ENCODE data around the gene COL24A1.
A peak's percentile ranks its signal among the peaks of the same experiment; 100 is the strongest.
"Not testable (repeated sequence)": the region's sequence is repeated elsewhere in the genome, so short reads cannot be mapped to it uniquely, and the experiment has no call there.

Gene COL24A1

GRCh38 chr1:86089765-86090164 is 66.8 kb downstream of the COL24A1 start:
- DNase-seq: no peak
- no peak overlapping the region for H3K27ac ChIP-seq
- H3K36me3 ChIP-seq: no peaks in the 10 kb centered on the region
- no peaks in the 10 kb centered on the region for H3K27me3 ChIP-seq (ENCODE audit: insufficient read depth, low read depth, severe bottlenecking)
- H3K4me3 ChIP-seq (ENCODE audit: low read depth, low read length): no peak overlapping the region
- TF ChIP-seq CTCF (IDR thresholded peaks at IDR 0.05; ENCODE audit: low read depth, low read length): no peak
- no peaks in the 10 kb centered on the region for H3K9me3 ChIP-seq (ENCODE audit: severe bottlenecking)

- Histone ChIP-seq H3K36me3 (no peaks in the 10 kb centered on the region), H3K4me3 (ENCODE audit: low read depth, low read length) (no peak overlapping the region)
- no peak for TF ChIP-seq CTCF (IDR thresholded peaks at IDR 0.05; ENCODE audit: low read depth, low read length)
Observed at GRCh38 chr1:86085741-86086409, 70.7 kb downstream of the COL24A1 start.

GRCh38 chr1:86084998-86085397 is 71.6 kb downstream of the COL24A1 start:
- Histone ChIP-seq H3K27ac (no peak overlapping the region), H3K4me3 (ENCODE audit: low read depth, low read length) (no peak overlapping the region), H3K27me3 (ENCODE audit: insufficient read depth, low read depth, severe bottlenecking) (no peaks in the 10 kb centered on the region), H3K36me3 (no peaks in the 10 kb centered on the region), H3K9me3 (ENCODE audit: severe bottlenecking) (no peaks in the 10 kb centered on the region)
- no peak for TF ChIP-seq CTCF (IDR thresholded peaks at IDR 0.05; ENCODE audit: low read depth, low read length)
- no peak for DNase-seq

More at GRCh38 chr1:86085741-86086409, 70.7 kb downstream of the COL24A1 start:
- no peak for DNase-seq
- H3K27ac ChIP-seq: no peak overlapping the region
- no peaks in the 10 kb centered on the region for H3K9me3 ChIP-seq (ENCODE audit: severe bottlenecking)
- no peaks in the 10 kb centered on the region for H3K27me3 ChIP-seq (ENCODE audit: insufficient read depth, low read depth, severe bottlenecking)

- no peaks in the 10 kb centered on the region for H3K36me3 ChIP-seq
- no peaks in the 10 kb centered on the region for H3K9me3 ChIP-seq (ENCODE audit: severe bottlenecking)
- no peak overlapping the region for H3K27ac ChIP-seq
- no peak overlapping the region for H3K4me3 ChIP-seq (ENCODE audit: low read depth, low read length)
- peak; percentile 23; the same call in 1 of the 2 replicates for TF ChIP-seq CTCF (IDR thresholded peaks at IDR 0.05; ENCODE audit: low read depth, low read length)
- no peaks in the 10 kb centered on the region for H3K27me3 ChIP-seq (ENCODE audit: insufficient read depth, low read depth, severe bottlenecking)
- DNase-seq: no peak
Observed at GRCh38 chr1:86082183-86082582, 74.4 kb downstream of the COL24A1 start.

GRCh38 chr1:86072474-86072873 is 84.1 kb downstream of the COL24A1 start:
- not testable (repeated sequence) for H3K27me3 ChIP-seq (ENCODE audit: insufficient read depth, low read depth, severe bottlenecking); DNase-seq; H3K9me3 ChIP-seq (ENCODE audit: severe bottlenecking); H3K4me3 ChIP-seq (ENCODE audit: low read depth, low read length); H3K36me3 ChIP-seq; H3K27ac ChIP-seq

GRCh38 chr1:86071870-86072269 is 84.7 kb downstream of the COL24A1 start:
- not testable (repeated sequence) for DNase-seq; H3K27me3 ChIP-seq (ENCODE audit: insufficient read depth, low read depth, severe bottlenecking); H3K27ac ChIP-seq; H3K4me3 ChIP-seq (ENCODE audit: low read depth, low read length); H3K9me3 ChIP-seq (ENCODE audit: severe bottlenecking); H3K36me3 ChIP-seq

GRCh38 chr1:86069757-86070145 is 86.8 kb downstream of the COL24A1 start:
- TF ChIP-seq CTCF (IDR thresholded peaks at IDR 0.05; ENCODE audit: low read depth, low read length): no peak
- H3K36me3 ChIP-seq: no peaks in the 10 kb centered on the region
- H3K9me3 ChIP-seq (ENCODE audit: severe bottlenecking): no peaks in the 10 kb centered on the region
- no peak for DNase-seq
- no peak overlapping the region for H3K4me3 ChIP-seq (ENCODE audit: low read depth, low read length)
- H3K27me3 ChIP-seq (ENCODE audit: insufficient read depth, low read depth, severe bottlenecking): no peaks in the 10 kb centered on the region
- no peak overlapping the region for H3K27ac ChIP-seq

All from WERI-Rb-1 (cell line).